GM12874 (cell line): ENCODE results near the gene GRIN1.

ENCODE experiments used
- TF ChIP-seq, protein P1 (sequence below): IDR thresholded peaks from 2 replicates; pipeline ENCODE4 v1.5.1; 2011; ENCODE audit warnings: low read depth, mild to moderate bottlenecking, control low read depth, low read length, moderate library complexity; ENCODE audit not compliant: insufficient read depth

The GRIN1 gene

GRCh38 chr9:137114220-137114612 is 24.7 kb upstream of the GRIN1 start:
- TF ChIP-seq, protein P1, sequence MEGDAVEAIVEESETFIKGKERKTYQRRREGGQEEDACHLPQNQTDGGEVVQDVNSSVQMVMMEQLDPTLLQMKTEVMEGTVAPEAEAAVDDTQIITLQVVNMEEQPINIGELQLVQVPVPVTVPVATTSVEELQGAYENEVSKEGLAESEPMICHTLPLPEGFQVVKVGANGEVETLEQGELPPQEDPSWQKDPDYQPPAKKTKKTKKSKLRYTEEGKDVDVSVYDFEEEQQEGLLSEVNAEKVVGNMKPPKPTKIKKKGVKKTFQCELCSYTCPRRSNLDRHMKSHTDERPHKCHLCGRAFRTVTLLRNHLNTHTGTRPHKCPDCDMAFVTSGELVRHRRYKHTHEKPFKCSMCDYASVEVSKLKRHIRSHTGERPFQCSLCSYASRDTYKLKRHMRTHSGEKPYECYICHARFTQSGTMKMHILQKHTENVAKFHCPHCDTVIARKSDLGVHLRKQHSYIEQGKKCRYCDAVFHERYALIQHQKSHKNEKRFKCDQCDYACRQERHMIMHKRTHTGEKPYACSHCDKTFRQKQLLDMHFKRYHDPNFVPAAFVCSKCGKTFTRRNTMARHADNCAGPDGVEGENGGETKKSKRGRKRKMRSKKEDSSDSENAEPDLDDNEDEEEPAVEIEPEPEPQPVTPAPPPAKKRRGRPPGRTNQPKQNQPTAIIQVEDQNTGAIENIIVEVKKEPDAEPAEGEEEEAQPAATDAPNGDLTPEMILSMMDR, result no peak

DNA sequence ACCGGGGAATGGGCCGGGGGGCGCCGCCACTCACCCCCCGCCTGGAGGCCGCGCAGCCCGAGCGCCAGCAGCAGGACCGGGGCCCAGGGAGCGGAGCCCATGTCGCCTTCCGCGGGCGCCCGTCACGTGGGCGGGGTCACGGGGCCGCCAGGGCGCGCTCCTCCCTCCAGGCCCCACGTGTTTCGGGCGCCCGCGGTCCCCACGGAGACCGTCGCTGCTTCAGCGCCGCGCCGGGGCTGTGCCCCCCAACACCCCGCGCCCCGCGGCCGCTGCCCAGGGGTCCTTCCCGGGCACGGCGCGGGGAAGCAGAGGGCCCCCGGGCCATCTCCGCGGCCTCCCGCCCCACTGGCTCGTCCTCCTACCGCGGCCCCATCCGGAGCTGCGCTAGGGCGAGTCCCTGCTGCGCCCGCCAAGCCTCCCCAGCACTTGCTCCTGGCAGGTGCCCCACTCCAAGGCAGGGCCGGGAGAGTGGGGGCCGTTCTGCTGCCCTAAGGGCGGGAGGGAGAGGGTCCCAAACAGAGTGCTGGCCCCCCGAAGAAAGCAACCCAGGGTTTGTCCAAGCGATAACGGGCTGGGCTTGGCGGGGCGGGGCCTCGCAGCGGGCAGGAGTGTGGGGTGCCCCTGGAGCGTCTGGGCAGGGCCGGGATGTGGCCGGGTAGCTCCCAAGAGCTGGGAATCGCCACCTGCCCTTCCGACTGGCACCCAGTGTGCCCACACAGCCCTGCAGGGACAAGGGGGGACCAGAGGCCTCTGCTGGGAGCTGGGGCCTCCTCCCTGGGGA is 24.2 kb upstream of the GRIN1 start, which contains the start of gene DPP7:
TSS of gene DPP7 (minus strand) at position 121 of the 781 bp plus-strand sequence. CDS start at position 101, 20 bp downstream.
- TF ChIP-seq, protein P1, result no peak

- TF ChIP-seq, protein P1, result no peak
These were observed 23.4 kb upstream of the GRIN1 start for GRCh38 chr9:137115394-137116026.

- TF ChIP-seq, protein P1, result no peak
These were observed 22.9 kb upstream of the GRIN1 start for GRCh38 chr9:137116027-137116507.

GRCh38 chr9:137116728-137117127 is 22.2 kb upstream of the GRIN1 start:
- TF ChIP-seq, protein P1, result no peak

- TF ChIP-seq, protein P1, result no peak
These were observed 21.7 kb upstream of the GRIN1 start for GRCh38 chr9:137117269-137117731.

DNA sequence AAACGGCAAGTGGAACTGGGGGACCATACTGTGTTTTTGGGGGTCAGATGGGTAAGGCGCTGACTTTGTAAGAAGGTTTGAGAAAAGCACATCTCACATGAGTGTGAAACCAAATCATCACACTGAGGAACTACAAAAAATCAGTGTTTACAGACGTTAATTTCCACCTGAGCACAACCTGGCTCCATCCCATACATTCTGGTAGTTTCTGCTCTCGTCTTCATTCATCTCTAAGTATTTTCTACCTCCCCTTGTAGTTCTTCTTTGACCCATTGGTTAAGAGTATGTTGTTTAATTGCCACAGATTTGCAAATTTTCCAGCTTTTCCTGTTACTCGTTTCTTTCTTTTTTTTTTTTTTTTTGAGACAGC is 15.5 kb upstream of the GRIN1 start:
- TF ChIP-seq, protein P1, result no peak
